Stomach (tissue), 9 donors: Measurements from ENCODE around the gene MSMP. TPM values are rescaled to one million over a fixed set of nuclear protein-coding genes. Genes with fewer than 3 reads are reported as not detected.

Experiments used
- DNase-seq, 2 donors: peaks; one replicate each; pipeline versions ENCODE4 v3.0.0 to v3.0.0-alpha.2; 2013 to 2019
- H3K27ac ChIP-seq, 5 donors: fragments of 200-600 bp in 4 of 5; sonication (generic) in 4 of 5; one replicate each; pipeline ENCODE4 v1.5.1; 2013 to 2019; ENCODE audit warnings: mild to moderate bottlenecking in 1 of 5, moderate library complexity in 1 of 5
- H3K27me3 ChIP-seq, 3 donors: fragments of 200-600 bp; sonication (generic); one replicate each; pipeline ENCODE4 v1.5.1; 2017 to 2019; ENCODE audit warnings: mixed run types in 1 of 3
- H3K36me3 ChIP-seq, 4 donors: fragments of 200-600 bp; sonication (generic); 1 replicate in 3 of 4; 2 replicates in 1 of 4; pipeline ENCODE4 v1.5.1; 2016 to 2019
- H3K4me1 ChIP-seq, 4 donors: fragments of 200-600 bp; sonication (generic); one replicate each; pipeline ENCODE4 v1.5.1; 2016 to 2019
- H3K4me3 ChIP-seq, 4 donors: fragments of 200-600 bp; sonication (generic) in 3 of 4; one replicate each; pipeline ENCODE4 v1.5.1; 2016 to 2019; ENCODE audit warnings: mild to moderate bottlenecking in 1 of 4
- H3K9me3 ChIP-seq, 4 donors: fragments of 200-600 bp; sonication (generic); one replicate each; pipeline ENCODE4 v1.5.1; 2016 to 2019
- EP300 ChIP-seq: sonication (generic); formaldehyde crosslinking; IDR thresholded peaks from one replicate; pipeline ENCODE4 v1.6.1; 2017; ENCODE audit warnings: antibody characterized with exemption
- POLR2A ChIP-seq, 4 donors: fragments of 450-650 bp; IDR thresholded peaks; one replicate each; pipeline ENCODE4 v1.6.1; 2016; ENCODE audit warnings: antibody characterized with exemption in 4 of 4, control low read depth in 2 of 4, mild to moderate bottlenecking in 1 of 4, moderate library complexity in 1 of 4
- POLR2AphosphoS5 ChIP-seq, 3 donors: sonication (generic); formaldehyde crosslinking; IDR thresholded peaks; one replicate each; pipeline ENCODE4 v1.6.1; 2016; ENCODE audit warnings: antibody characterized with exemption in 3 of 3
- WGBS, 5 donors: extraction: QIAGEN DNeasy Blood & Tissue Kit in 3 of 5; methylation state at CpG; one replicate each; pipeline versions ENCODE4 v1.1.5 to v1.1.7; 2013 to 2018; 5-methylcytosine and 5-hydroxymethylcytosine counted together
- intact Hi-C: fragments of 100-400 bp; cut with DNase I; formaldehyde crosslinking; loops from one replicate; pipeline ENCODE4 v1.15.1; 2023; ENCODE audit warnings: low total_unique reads
- polyA plus RNA-seq, 3 donors: library from polyadenylated mRNA; stranded (reverse); fragments of 200-250 nt; gene quantifications; one replicate each; pipeline ENCODE4 v1.2.3, GENCODE V29; 2013
- small RNA-seq, 4 donors: library from RNA; depleted of rRNA; stranded (forward); fragments of <200 nt; gene quantifications; one replicate each; pipeline ENCODE3, GENCODE V24; 2016
- total RNA-seq, 5 donors: library from RNA; depleted of rRNA; stranded (reverse); fragments of >200 nt; gene quantifications; one replicate each; pipeline versions ENCODE4 v1.1.0 to v1.2.3, GENCODE V29; 2014 to 2016
- TF ChIP-seq, protein P1 (sequence below), 7 experiments: fragments of 450-650 bp in 4 of 7; fragments of 200-600 bp in 3 of 7; sonication (generic) in 3 of 7; IDR thresholded peaks; one replicate each; pipeline ENCODE4 v1.5.1; 2016 to 2019; ENCODE audit warnings: antibody characterized with exemption in 7 of 7, control low read depth in 2 of 7, mild to moderate bottlenecking in 1 of 7
- donor health status: healthy with polysubstance abuse.
- donor health status: Bipolar disorder and iron deficiency.
- donor health status: healthy.

MSMP gene
- total and polyA plus RNA-seq, 8 donors: 0.35 TPM; not detected in 7

DNA sequence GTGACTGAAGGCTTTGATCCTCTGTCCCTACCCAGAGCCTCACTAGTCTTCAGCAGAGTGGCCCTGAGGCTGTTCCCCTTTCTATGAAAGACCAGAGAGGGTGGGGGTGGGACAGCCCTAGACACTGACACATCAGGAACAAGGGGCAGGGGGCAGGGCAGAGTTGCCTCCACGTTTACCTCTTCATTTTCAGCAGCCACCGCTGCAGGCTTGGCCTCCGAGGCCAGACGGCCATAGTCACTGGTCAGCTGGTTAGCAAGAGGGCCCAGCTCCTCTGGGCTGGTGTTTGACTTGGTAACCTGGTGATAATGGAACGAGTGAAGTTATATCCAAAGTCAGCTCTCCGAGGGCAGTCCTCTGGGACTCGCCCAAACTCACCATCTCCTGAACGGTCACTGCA lies 48.7 kb downstream of the MSMP start:
- H3K4me1 ChIP-seq: no peaks in the 10 kb centered on the region
- TF ChIP-seq, protein P1, sequence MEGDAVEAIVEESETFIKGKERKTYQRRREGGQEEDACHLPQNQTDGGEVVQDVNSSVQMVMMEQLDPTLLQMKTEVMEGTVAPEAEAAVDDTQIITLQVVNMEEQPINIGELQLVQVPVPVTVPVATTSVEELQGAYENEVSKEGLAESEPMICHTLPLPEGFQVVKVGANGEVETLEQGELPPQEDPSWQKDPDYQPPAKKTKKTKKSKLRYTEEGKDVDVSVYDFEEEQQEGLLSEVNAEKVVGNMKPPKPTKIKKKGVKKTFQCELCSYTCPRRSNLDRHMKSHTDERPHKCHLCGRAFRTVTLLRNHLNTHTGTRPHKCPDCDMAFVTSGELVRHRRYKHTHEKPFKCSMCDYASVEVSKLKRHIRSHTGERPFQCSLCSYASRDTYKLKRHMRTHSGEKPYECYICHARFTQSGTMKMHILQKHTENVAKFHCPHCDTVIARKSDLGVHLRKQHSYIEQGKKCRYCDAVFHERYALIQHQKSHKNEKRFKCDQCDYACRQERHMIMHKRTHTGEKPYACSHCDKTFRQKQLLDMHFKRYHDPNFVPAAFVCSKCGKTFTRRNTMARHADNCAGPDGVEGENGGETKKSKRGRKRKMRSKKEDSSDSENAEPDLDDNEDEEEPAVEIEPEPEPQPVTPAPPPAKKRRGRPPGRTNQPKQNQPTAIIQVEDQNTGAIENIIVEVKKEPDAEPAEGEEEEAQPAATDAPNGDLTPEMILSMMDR (IDR thresholded peaks at IDR 0.05): no peak
- TF ChIP-seq EP300 (no peak), POLR2AphosphoS5 (IDR thresholded peaks at IDR 0.05) (no peak), POLR2A (IDR thresholded peaks at IDR 0.05) (no peak)
- peak overlapping the region in 2 of 5 donors; percentile 4 to 97 for H3K27ac ChIP-seq
- no peak overlapping the region for H3K4me3 ChIP-seq
- no peaks in the 10 kb centered on the region for H3K27me3 ChIP-seq
- DNase-seq: no peak
- no peaks in the 10 kb centered on the region for H3K9me3 ChIP-seq
- intact Hi-C loops: no loop called here
- WGBS, 5 donors: 77 to 87% (median 81%) methylated on average over 8 of the region's 8 CpGs
- H3K36me3 ChIP-seq: peaks cover 96 to 100% (median 100%) of the 10 kb centered on the region in 4 donors

DNA sequence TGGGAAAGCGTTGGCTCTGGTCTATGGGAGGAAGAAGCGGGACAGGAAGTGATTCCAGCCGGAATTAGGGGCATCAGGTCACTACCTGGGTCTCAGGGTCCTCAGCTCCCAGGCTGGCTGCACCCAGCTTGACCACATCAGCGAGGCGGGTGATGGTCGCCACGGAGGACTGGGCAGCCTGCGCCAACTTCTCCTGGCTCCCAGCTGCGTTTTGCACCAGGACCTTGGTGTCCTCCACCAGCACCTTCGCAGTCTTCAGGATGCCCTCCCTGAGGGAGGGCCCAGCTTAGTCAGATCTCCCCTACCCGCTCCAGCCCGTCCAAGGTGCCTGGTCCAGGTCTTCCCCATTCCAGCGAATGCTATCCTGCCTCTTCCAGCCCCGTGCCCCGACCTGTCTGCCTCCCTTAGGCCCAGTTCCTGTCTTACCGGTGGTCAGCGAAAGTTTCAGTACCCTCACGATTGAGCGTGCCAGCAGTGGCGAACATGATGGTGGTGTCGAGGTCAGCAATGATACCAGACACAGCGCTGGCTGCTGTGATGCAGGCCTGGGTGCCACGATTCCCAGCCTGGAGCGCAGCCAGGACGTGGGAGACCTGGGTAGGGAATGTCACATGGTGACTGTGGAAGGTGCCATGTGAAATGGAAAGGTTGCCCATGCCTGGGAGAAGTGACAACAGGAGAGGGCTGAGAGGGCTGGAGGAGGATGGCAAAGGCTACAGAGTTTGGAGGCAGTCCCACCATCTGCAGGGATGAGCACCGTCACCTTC lies 50.0 kb downstream of the MSMP start:
- peaks cover 99 to 100% (median 100%) of the 10 kb centered on the region in 4 donors for H3K36me3 ChIP-seq
- intact Hi-C loops: no loop called here
- TF ChIP-seq POLR2AphosphoS5 (IDR thresholded peaks at IDR 0.05) (no peak), POLR2A (IDR thresholded peaks at IDR 0.05) (no peak), EP300 (no peak)
- TF ChIP-seq, protein P1 (IDR thresholded peaks at IDR 0.05): no peak
- H3K27ac ChIP-seq: peak overlapping the region in 2 of 5 donors; percentile 3 to 97
- no peaks in the 10 kb centered on the region for H3K27me3 ChIP-seq
- no peaks in the 10 kb centered on the region for H3K4me1 ChIP-seq
- no peak overlapping the region for H3K4me3 ChIP-seq
- no peak for DNase-seq
- 93 to 97% (median 96%) methylated on average over 24 to 26 of the region's 26 CpGs for WGBS, 5 donors
- H3K9me3 ChIP-seq: no peaks in the 10 kb centered on the region

Small RNA genes within 50 kb of the gene (small RNA-seq; reads per million reads assigned to genes)
- gene MIR6853: 0 to 0.15 (median 0.12) reads per million in 4 donors

Other genes with a start within 250 kb of the MSMP start
- gene TESK1, start 149.0 kb downstream of the MSMP start, total RNA-seq: 10 to 100 TPM; 11.9 to 56.8 (median 34.6) TPM
- gene TESK1, start 149.0 kb downstream of the MSMP start, polyA plus RNA-seq: 10 to 100 TPM; 25.7 to 33.9 (median 28.4) TPM
- gene CD72, start 135.9 kb downstream of the MSMP start, total RNA-seq: 10 to 100 TPM in 1 of 5 donors, 1 to 10 TPM in 1, not detected in 3; 3.1 to 18.7 TPM
- 1 to 10 TPM in 2 of 3 donors, under 1 TPM in 1; 0.61 to 2.8 (median 1.1) TPM for gene CD72, start 135.9 kb downstream of the MSMP start, polyA plus RNA-seq
- gene SIT1, start 103.3 kb downstream of the MSMP start, total RNA-seq: 1 to 10 TPM in 2 of 5 donors, not detected in 3; 2.0 to 2.3 TPM
- 1 to 10 TPM in 1 of 3 donors, under 1 TPM in 2; 0.62 to 1.1 (median 0.95) TPM for gene SIT1, start 103.3 kb downstream of the MSMP start, polyA plus RNA-seq
- gene RMRP, start 96.3 kb downstream of the MSMP start, total RNA-seq: over 10,000 TPM in 4 of 5 donors, 1,000 to 10,000 TPM in 1; 1,379 to 137,340 (median 23,544) TPM
- gene RMRP, start 96.3 kb downstream of the MSMP start, polyA plus RNA-seq: 10 to 100 TPM in 1 of 3 donors, not detected in 2; 64.3 TPM
- gene CCDC107, start 96.0 kb downstream of the MSMP start, total RNA-seq: 100 to 1,000 TPM in 1 of 5 donors, 10 to 100 TPM in 4; 15.6 to 104 (median 28.1) TPM
- gene CCDC107, start 96.0 kb downstream of the MSMP start, polyA plus RNA-seq: 10 to 100 TPM; 58.8 to 86.4 (median 69.7) TPM
- gene ARHGEF39, start 89.1 kb downstream of the MSMP start, total RNA-seq: 10 to 100 TPM in 3 of 5 donors, 1 to 10 TPM in 2; 1.8 to 58.3 (median 11.6) TPM
- gene ARHGEF39, start 89.1 kb downstream of the MSMP start, polyA plus RNA-seq: 1 to 10 TPM; 2.8 to 4.3 (median 3.2) TPM
- 100 to 1,000 TPM in 3 of 5 donors, 10 to 100 TPM in 1, 1 to 10 TPM in 1; 1.2 to 670 (median 161) TPM for gene CA9, start 80.3 kb downstream of the MSMP start, total RNA-seq
- 100 to 1,000 TPM; 115 to 653 (median 541) TPM for gene CA9, start 80.3 kb downstream of the MSMP start, polyA plus RNA-seq
- gene TPM2, start 64.4 kb downstream of the MSMP start, total RNA-seq: 1,000 to 10,000 TPM in 3 of 5 donors, 100 to 1,000 TPM in 2; 537 to 3,642 (median 1,228) TPM
- gene TPM2, start 64.4 kb downstream of the MSMP start, polyA plus RNA-seq: 1,000 to 10,000 TPM in 1 of 3 donors, 100 to 1,000 TPM in 2; 460 to 2,257 (median 672) TPM
- gene TLN1, start 22.1 kb downstream of the MSMP start, total RNA-seq: 100 to 1,000 TPM; 169 to 399 (median 223) TPM
- gene TLN1, start 22.1 kb downstream of the MSMP start, polyA plus RNA-seq: 100 to 1,000 TPM in 1 of 3 donors, 10 to 100 TPM in 2; 53.2 to 141 (median 70.2) TPM
- 10 to 100 TPM; 33.2 to 84.0 (median 79.1) TPM for gene CREB3, start 21.6 kb downstream of the MSMP start, total RNA-seq
- 10 to 100 TPM; 29.4 to 40.5 (median 37.9) TPM for gene CREB3, start 21.6 kb downstream of the MSMP start, polyA plus RNA-seq
- gene GBA2, start 5.0 kb downstream of the MSMP start, total RNA-seq: 100 to 1,000 TPM in 3 of 5 donors, 10 to 100 TPM in 2; 29.8 to 210 (median 145) TPM
- gene GBA2, start 5.0 kb downstream of the MSMP start, polyA plus RNA-seq: 10 to 100 TPM; 26.5 to 38.9 (median 32.5) TPM
- 10 to 100 TPM in 4 of 5 donors, 1 to 10 TPM in 1; 7.0 to 21.2 (median 14.7) TPM for gene RGP1, start 5.0 kb downstream of the MSMP start, total RNA-seq
- 10 to 100 TPM in 1 of 3 donors, 1 to 10 TPM in 2; 3.8 to 12.8 (median 7.2) TPM for gene RGP1, start 5.0 kb downstream of the MSMP start, polyA plus RNA-seq
- gene NPR2, start 37.3 kb upstream of the MSMP start, total RNA-seq: 10 to 100 TPM in 3 of 5 donors, 1 to 10 TPM in 2; 3.1 to 75.5 (median 14.5) TPM
- gene NPR2, start 37.3 kb upstream of the MSMP start, polyA plus RNA-seq: 10 to 100 TPM in 1 of 3 donors, 1 to 10 TPM in 2; 4.0 to 11.4 (median 7.0) TPM
- gene SPAG8, start 58.0 kb upstream of the MSMP start, total RNA-seq: 1 to 10 TPM in 2 of 5 donors, not detected in 3; 1.7 to 2.7 TPM
- gene SPAG8, start 58.0 kb upstream of the MSMP start, polyA plus RNA-seq: 1 to 10 TPM in 1 of 3 donors, under 1 TPM in 2; 0.19 to 4.1 (median 0.98) TPM
- 10 to 100 TPM in 4 of 5 donors, 1 to 10 TPM in 1; 8.4 to 22.7 (median 17.9) TPM for gene HINT2, start 60.8 kb upstream of the MSMP start, total RNA-seq
- gene HINT2, start 60.8 kb upstream of the MSMP start, polyA plus RNA-seq: 100 to 1,000 TPM in 2 of 3 donors, 10 to 100 TPM in 1; 98.1 to 131 (median 118) TPM
- gene FAM221B, start 74.5 kb upstream of the MSMP start, total RNA-seq: not detected
- gene FAM221B, start 74.5 kb upstream of the MSMP start, polyA plus RNA-seq: under 1 TPM in 1 of 3 donors, not detected in 2; 0.10 TPM
- 10 to 100 TPM in 3 of 5 donors, 1 to 10 TPM in 2; 4.6 to 81.4 (median 11.6) TPM for gene TMEM8B, start 75.0 kb upstream of the MSMP start, total RNA-seq
- 1 to 10 TPM; 7.0 to 9.2 (median 7.0) TPM for gene TMEM8B, start 75.0 kb upstream of the MSMP start, polyA plus RNA-seq
- not detected for gene OR13J1, start 116.1 kb upstream of the MSMP start, total RNA-seq
- not detected for gene OR13J1, start 116.1 kb upstream of the MSMP start, polyA plus RNA-seq
- gene HRCT1, start 151.9 kb upstream of the MSMP start, total RNA-seq: 10 to 100 TPM in 1 of 5 donors, 1 to 10 TPM in 2, under 1 TPM in 1, not detected in 1; 0.92 to 28.7 (median 7.7) TPM
- gene HRCT1, start 151.9 kb upstream of the MSMP start, polyA plus RNA-seq: 1 to 10 TPM in 1 of 3 donors, under 1 TPM in 1, not detected in 1; 0.50 to 4.3 TPM
- gene SPAAR, start 155.2 kb upstream of the MSMP start, total RNA-seq: 1 to 10 TPM in 2 of 5 donors, not detected in 3; 1.2 to 2.4 TPM
- gene SPAAR, start 155.2 kb upstream of the MSMP start, polyA plus RNA-seq: under 1 TPM; 0.30 to 0.92 (median 0.68) TPM
- gene OR2S2, start 203.9 kb upstream of the MSMP start, total RNA-seq: not detected
- not detected for gene OR2S2, start 203.9 kb upstream of the MSMP start, polyA plus RNA-seq